ENCODE measurements around the gene FBXO33. TPM values are rescaled to one million over a fixed set of nuclear protein-coding genes. Genes with fewer than 3 reads are reported as not detected.

FBXO33 gene
- total and polyA plus RNA-seq, 2 donors (not counting 1 experiment from before 2014, with no cell fraction given) = 17.3 to 19.3 TPM

GRCh38 chr14:39432619-39433451, 602 bp upstream of the FBXO33 start:
- Mint-ChIP-seq H3K4me3 (peak overlapping the region; percentile 99), H3K9me3 (ENCODE audit: insufficient read depth) (no peaks in the 10 kb centered on the region), H3K27me3 (no peaks in the 10 kb centered on the region), H3K4me1 (peaks cover 39% of the 10 kb centered on the region), H3K27ac (peak overlapping the region; percentile 100)
- TF ChIP-seq EZH2 (IDR thresholded peaks at IDR 0.05; ENCODE audit: borderline replicate concordance, insufficient read depth, low read depth, low read length, poor library complexity, severe bottlenecking) = no peak
- TF ChIP-seq, protein P1, sequence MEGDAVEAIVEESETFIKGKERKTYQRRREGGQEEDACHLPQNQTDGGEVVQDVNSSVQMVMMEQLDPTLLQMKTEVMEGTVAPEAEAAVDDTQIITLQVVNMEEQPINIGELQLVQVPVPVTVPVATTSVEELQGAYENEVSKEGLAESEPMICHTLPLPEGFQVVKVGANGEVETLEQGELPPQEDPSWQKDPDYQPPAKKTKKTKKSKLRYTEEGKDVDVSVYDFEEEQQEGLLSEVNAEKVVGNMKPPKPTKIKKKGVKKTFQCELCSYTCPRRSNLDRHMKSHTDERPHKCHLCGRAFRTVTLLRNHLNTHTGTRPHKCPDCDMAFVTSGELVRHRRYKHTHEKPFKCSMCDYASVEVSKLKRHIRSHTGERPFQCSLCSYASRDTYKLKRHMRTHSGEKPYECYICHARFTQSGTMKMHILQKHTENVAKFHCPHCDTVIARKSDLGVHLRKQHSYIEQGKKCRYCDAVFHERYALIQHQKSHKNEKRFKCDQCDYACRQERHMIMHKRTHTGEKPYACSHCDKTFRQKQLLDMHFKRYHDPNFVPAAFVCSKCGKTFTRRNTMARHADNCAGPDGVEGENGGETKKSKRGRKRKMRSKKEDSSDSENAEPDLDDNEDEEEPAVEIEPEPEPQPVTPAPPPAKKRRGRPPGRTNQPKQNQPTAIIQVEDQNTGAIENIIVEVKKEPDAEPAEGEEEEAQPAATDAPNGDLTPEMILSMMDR (IDR thresholded peaks at IDR 0.05) = no peak
- H2AFZ ChIP-seq (ENCODE audit: insufficient read depth, low read depth, low read length, poor library complexity, severe bottlenecking) = peak overlapping the region; percentile 88
- peak overlapping the region; percentile 60 to 90 (median 63) for H3K4me3 ChIP-seq (ENCODE audit: control extremely low read depth in 1 of 5, extremely low read depth in 1 of 5, insufficient read depth in 1 of 5, low read depth in 2 of 5, low read length in 4 of 5)
- H3K27ac ChIP-seq (ENCODE audit: low read length in 2 of 2) = peak overlapping the region; percentile 87 to 100
- ATAC-seq (ENCODE audit: low read depth) = peak; percentile 70
- H3K79me2 ChIP-seq (ENCODE audit: control insufficient read depth, insufficient read depth, low read length) = peaks cover 39% of the 10 kb centered on the region
- ChIA-PET CTCF (interaction anchor here (0.7 to 1.8 kb wide), 7 partner anchors 14 to 318 kb away, joined by 3 to 7 read pairs (median 4); partner anchors contain the start of genes GEMIN2 and TRAPPC6B), POLR2A (interaction anchor here (0.6 to 3.4 kb wide), 6 partner anchors 164 to 330 kb away, joined by 4 to 33 read pairs (median 11); partner anchors contain the start of genes PNN, SEC23A and TRAPPC6B)
- WGBS (ENCODE audit: insufficient coverage) = under 1% methylated on average over 31 of the region's 38 CpGs
- H3K4me2 ChIP-seq (replicated peaks; ENCODE audit: low read depth, low read length, poor library complexity, severe bottlenecking) = peak overlapping the region; percentile 90
- no peaks in the 10 kb centered on the region for H3K27me3 ChIP-seq (replicated peaks in 1 of 4; ENCODE audit: control extremely low read depth in 1 of 4, control insufficient read depth in 3 of 4, insufficient read depth in 4 of 4, low read length in 3 of 4)
- no peaks in the 10 kb centered on the region for H3K36me3 ChIP-seq (replicated peaks in 1 of 2; ENCODE audit: control extremely low read depth in 1 of 2, control insufficient read depth in 1 of 2, extremely low read depth in 1 of 2, insufficient read depth in 2 of 2, low read length in 1 of 2)
- DNase-seq = no peak
- peak overlapping the region; percentile 95 for H3K9ac ChIP-seq (ENCODE audit: low read length)
- peaks cover 36% of the 10 kb centered on the region for H4K20me1 ChIP-seq (ENCODE audit: control insufficient read depth, insufficient read depth, low read length, poor library complexity, severe bottlenecking)
- H3K9me3 ChIP-seq (ENCODE audit: control extremely low read depth in 1 of 3, control insufficient read depth in 2 of 3, insufficient read depth in 1 of 3, low read length in 2 of 3) = no peaks in the 10 kb centered on the region
- intact Hi-C loops (cut with micrococcal nuclease) = loop anchor here (1.0 to 5.0 kb wide), 5 partner anchors 36 to 330 kb away; partner anchors contain the start of genes PNN, SEC23A and TRAPPC6B
- peaks cover 24 to 30% of the 10 kb centered on the region in 2 donors for H3K4me1 ChIP-seq (ENCODE audit: control insufficient read depth in 2 of 2, insufficient read depth in 2 of 2, low read length in 2 of 2)

Measured in B cell (primary cell).